Measurements from ENCODE around the gene HDAC8. TPM values are rescaled to one million over a fixed set of nuclear protein-coding genes. Genes with fewer than 3 reads are reported as not detected.
"Not testable (repeated sequence)": the region's sequence is repeated elsewhere in the genome, so short reads cannot be mapped to it uniquely, and the experiment has no call there.

HDAC8 gene
- total and polyA plus RNA-seq, 9 of the 15 experiments (the other 6 are each of a cell fraction or from before 2014, with no cell fraction given): 18.9 to 53.8 (median 28.7) TPM

DNA sequence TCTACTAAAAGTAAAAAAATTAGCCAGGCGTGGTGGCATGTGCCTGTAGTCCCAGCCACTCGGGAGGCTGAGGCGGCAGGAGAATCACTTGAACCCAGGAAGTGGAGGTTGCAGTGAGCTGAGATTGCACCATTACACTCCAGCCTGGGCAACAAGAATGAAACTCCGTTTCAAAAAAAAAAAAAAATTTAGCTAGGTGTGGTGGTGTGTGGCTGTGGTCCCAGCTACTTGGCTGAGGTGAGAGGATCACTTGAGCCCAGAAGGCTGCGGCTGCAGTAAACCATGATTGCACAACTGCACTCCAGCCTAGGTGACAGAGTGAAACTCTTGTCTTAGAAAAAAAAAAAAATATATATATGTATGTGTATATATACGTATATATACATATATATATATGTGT is 20.2 kb downstream of the HDAC8 start:
- FAIRE-seq; H3K27me3 ChIP-seq (ENCODE audit: control insufficient read depth in 2 of 2, insufficient read depth in 2 of 2, low read length in 2 of 2); POLR2A ChIA-PET; H3K4me1 ChIP-seq (replicated peaks in 1 of 2; ENCODE audit: control insufficient read depth in 2 of 2, insufficient read depth in 2 of 2, low read length in 2 of 2); H3K9me3 ChIP-seq (replicated peaks; ENCODE audit: control insufficient read depth, insufficient read depth, low read depth, low read length); CTCF ChIA-PET (ENCODE audit: low intra/inter-chr PET ratio); H3K27ac ChIP-seq (ENCODE audit: extremely low read depth, low read depth, low read length); H3K79me2 ChIP-seq (ENCODE audit: control insufficient read depth, insufficient read depth, low read length); H3K36me3 ChIP-seq (ENCODE audit: control insufficient read depth, insufficient read depth, low read length); DNase-seq (ENCODE audit: extremely low read depth in 1 of 4, low spot score in 3 of 4); H3K4me3 ChIP-seq; in situ Hi-C loops (cut with MboI); ATAC-seq; H2AFZ ChIP-seq (ENCODE audit: low read depth, low read length); H3K4me2 ChIP-seq (ENCODE audit: insufficient read depth, low read length); intact Hi-C loops (cut with micrococcal nuclease); H3K9me1 ChIP-seq (ENCODE audit: control insufficient read depth, insufficient read depth, low read length); BruUV-seq (replicated peaks); H3K9ac ChIP-seq (ENCODE audit: insufficient read depth in 1 of 2, low read depth in 2 of 2, low read length in 2 of 2); H4K20me1 ChIP-seq (replicated peaks; ENCODE audit: control insufficient read depth, insufficient read depth, low read length): not testable (repeated sequence)
- 62% methylated on average over 2 of the region's 6 CpGs for WGBS (ENCODE audit: insufficient coverage, low coverage, missing lambda C conversion rate)

DNA sequence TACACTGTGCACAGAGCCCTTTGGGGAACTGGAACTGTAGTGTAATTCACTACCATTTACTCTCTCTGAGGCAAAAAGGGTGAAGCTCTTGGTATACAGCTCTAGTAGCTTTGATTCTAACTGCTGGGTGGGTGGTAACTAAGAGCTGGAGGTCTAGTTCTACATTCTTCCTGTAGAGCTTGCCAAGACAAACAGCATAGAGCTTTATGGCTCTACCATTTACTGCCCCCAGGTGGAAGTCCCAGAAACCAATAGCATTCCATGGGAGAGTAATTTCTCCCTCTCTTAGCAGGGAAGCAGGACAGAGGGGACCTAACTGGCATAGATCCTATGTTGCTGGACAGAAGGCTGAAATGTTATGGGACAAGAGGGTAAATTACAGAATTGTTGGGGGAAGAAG is 26.7 kb downstream of the HDAC8 start:
- no peak for DNase-seq (ENCODE audit: extremely low read depth in 1 of 4, low spot score in 3 of 4)
- ChIA-PET POLR2A (interaction anchor here (0.6 kb wide), 1 partner anchor 237 kb away, joined by 3 read pairs; no protein-coding TSS in a partner anchor), CTCF (ENCODE audit: low intra/inter-chr PET ratio) (no interaction called here)
- intact Hi-C loops (cut with micrococcal nuclease): no loop called here
- BruUV-seq (replicated peaks): no TSS peak
- Histone ChIP-seq H3K9me1 (ENCODE audit: control insufficient read depth, insufficient read depth, low read length) (no peaks in the 10 kb centered on the region), H3K27ac (ENCODE audit: extremely low read depth, low read depth, low read length) (no peak overlapping the region), H3K9me3 (replicated peaks; ENCODE audit: control insufficient read depth, insufficient read depth, low read depth, low read length) (no peaks in the 10 kb centered on the region), H2AFZ (ENCODE audit: low read depth, low read length) (no peak overlapping the region), H3K4me3 (no peak overlapping the region), H3K27me3 (ENCODE audit: control insufficient read depth in 2 of 2, insufficient read depth in 2 of 2, low read length in 2 of 2) (no peaks in the 10 kb centered on the region), H3K36me3 (ENCODE audit: control insufficient read depth, insufficient read depth, low read length) (0 out of 3 replicates have a peak, but pooled peaks cover 2% of the 10 kb centered on the region), H3K9ac (ENCODE audit: insufficient read depth in 1 of 2, low read depth in 2 of 2, low read length in 2 of 2) (no peak overlapping the region), H4K20me1 (replicated peaks; ENCODE audit: control insufficient read depth, insufficient read depth, low read length) (no peaks in the 10 kb centered on the region), H3K4me2 (ENCODE audit: insufficient read depth, low read length) (no peak overlapping the region), H3K4me1 (replicated peaks in 1 of 2; ENCODE audit: control insufficient read depth in 2 of 2, insufficient read depth in 2 of 2, low read length in 2 of 2) (no peaks in the 10 kb centered on the region), H3K79me2 (ENCODE audit: control insufficient read depth, insufficient read depth, low read length) (no peaks in the 10 kb centered on the region)
- TF ChIP-seq RAD21 (CRISPR knock-in tag; conservative IDR thresholded peaks at IDR 0.05 in 1 of 2, IDR thresholded peaks at IDR 0.05 in 1 of 2) (peak in 1 of 2 experiments; percentile 28; a peak in 2 of 4 replicates), MEIS2 (IDR thresholded peaks at IDR 0.05; ENCODE audit: partially characterized antibody) (no peak)
- TF ChIP-seq, protein P1, sequence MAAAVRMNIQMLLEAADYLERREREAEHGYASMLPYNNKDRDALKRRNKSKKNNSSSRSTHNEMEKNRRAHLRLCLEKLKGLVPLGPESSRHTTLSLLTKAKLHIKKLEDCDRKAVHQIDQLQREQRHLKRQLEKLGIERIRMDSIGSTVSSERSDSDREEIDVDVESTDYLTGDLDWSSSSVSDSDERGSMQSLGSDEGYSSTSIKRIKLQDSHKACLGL (CRISPR knock-in tag; IDR thresholded peaks at IDR 0.05; ENCODE audit: borderline replicate concordance, poor library complexity, severe bottlenecking): no peak
- TF ChIP-seq, protein P2, sequence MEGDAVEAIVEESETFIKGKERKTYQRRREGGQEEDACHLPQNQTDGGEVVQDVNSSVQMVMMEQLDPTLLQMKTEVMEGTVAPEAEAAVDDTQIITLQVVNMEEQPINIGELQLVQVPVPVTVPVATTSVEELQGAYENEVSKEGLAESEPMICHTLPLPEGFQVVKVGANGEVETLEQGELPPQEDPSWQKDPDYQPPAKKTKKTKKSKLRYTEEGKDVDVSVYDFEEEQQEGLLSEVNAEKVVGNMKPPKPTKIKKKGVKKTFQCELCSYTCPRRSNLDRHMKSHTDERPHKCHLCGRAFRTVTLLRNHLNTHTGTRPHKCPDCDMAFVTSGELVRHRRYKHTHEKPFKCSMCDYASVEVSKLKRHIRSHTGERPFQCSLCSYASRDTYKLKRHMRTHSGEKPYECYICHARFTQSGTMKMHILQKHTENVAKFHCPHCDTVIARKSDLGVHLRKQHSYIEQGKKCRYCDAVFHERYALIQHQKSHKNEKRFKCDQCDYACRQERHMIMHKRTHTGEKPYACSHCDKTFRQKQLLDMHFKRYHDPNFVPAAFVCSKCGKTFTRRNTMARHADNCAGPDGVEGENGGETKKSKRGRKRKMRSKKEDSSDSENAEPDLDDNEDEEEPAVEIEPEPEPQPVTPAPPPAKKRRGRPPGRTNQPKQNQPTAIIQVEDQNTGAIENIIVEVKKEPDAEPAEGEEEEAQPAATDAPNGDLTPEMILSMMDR (IDR thresholded peaks at IDR 0.05 in 2 of 3, conservative IDR thresholded peaks at IDR 0.05 in 1 of 3; ENCODE audit: insufficient read depth in 2 of 3, low read depth in 1 of 3, low read length in 3 of 3): peak in 2 of 3 experiments; percentile 10 to 25; a peak in 1 of 6 replicates
- no peak for ATAC-seq
- no peak for FAIRE-seq
- in situ Hi-C loops (cut with MboI): loop anchor here (25.0 kb wide), 1 partner anchor 234 kb away; the partner anchor contains the start of gene CITED1
